Measurements from ENCODE around the gene MKRN2.
"Not testable (repeated sequence)": the region's sequence is repeated elsewhere in the genome, so short reads cannot be mapped to it uniquely, and the experiment has no call there.

MKRN2 gene

GRCh38 chr3:12556690-12557472 is at the start of gene MKRN2:
Gene MKRN2 (plus strand): TSS chr3:12557087. CDS start chr3:12557151, 64 bp downstream.
- in situ Hi-C loops (cut with MboI; ENCODE audit: low sequenced_read_pairs) = no loop called here

GRCh38 chr3:12507591-12508281 is 49.2 kb upstream of the MKRN2 start:
- in situ Hi-C loops (cut with MboI; ENCODE audit: low sequenced_read_pairs) = no loop called here

GRCh38 chr3:12508291-12508700 is 48.6 kb upstream of the MKRN2 start:
- in situ Hi-C loops (cut with MboI; ENCODE audit: low sequenced_read_pairs) = no loop called here

- in situ Hi-C loops (cut with MboI; ENCODE audit: low sequenced_read_pairs) = no loop called here
Measured at GRCh38 chr3:12509466-12509865, 47.4 kb upstream of the MKRN2 start.

- in situ Hi-C loops (cut with MboI; ENCODE audit: low sequenced_read_pairs) = no loop called here
Measured at GRCh38 chr3:12512534-12513118, 44.3 kb upstream of the MKRN2 start.

- in situ Hi-C loops (cut with MboI; ENCODE audit: low sequenced_read_pairs) = no loop called here
Measured at GRCh38 chr3:12513694-12514446, 43.0 kb upstream of the MKRN2 start.

- in situ Hi-C loops (cut with MboI; ENCODE audit: low sequenced_read_pairs) = no loop called here
Measured at GRCh38 chr3:12515631-12516030, 41.3 kb upstream of the MKRN2 start.

GRCh38 chr3:12516873-12517272 is 40.0 kb upstream of the MKRN2 start:
- in situ Hi-C loops (cut with MboI; ENCODE audit: low sequenced_read_pairs) = no loop called here

- in situ Hi-C loops (cut with MboI; ENCODE audit: low sequenced_read_pairs) = no loop called here
Measured at GRCh38 chr3:12518261-12519028, 38.4 kb upstream of the MKRN2 start.

- in situ Hi-C loops (cut with MboI; ENCODE audit: low sequenced_read_pairs) = no loop called here
Measured at GRCh38 chr3:12521010-12521409, 35.9 kb upstream of the MKRN2 start.

- in situ Hi-C loops (cut with MboI; ENCODE audit: low sequenced_read_pairs) = no loop called here
Measured at GRCh38 chr3:12522721-12523120, 34.2 kb upstream of the MKRN2 start.

GRCh38 chr3:12527757-12528143 is 29.1 kb upstream of the MKRN2 start:
- in situ Hi-C loops (cut with MboI; ENCODE audit: low sequenced_read_pairs) = no loop called here

- in situ Hi-C loops (cut with MboI; ENCODE audit: low sequenced_read_pairs) = no loop called here
Measured at GRCh38 chr3:12532182-12532581, 24.7 kb upstream of the MKRN2 start.

- in situ Hi-C loops (cut with MboI; ENCODE audit: low sequenced_read_pairs) = no loop called here
Measured at GRCh38 chr3:12536423-12536822, 20.5 kb upstream of the MKRN2 start.

- in situ Hi-C loops (cut with MboI; ENCODE audit: low sequenced_read_pairs) = no loop called here
Measured at GRCh38 chr3:12541625-12542024, 15.3 kb upstream of the MKRN2 start.

GRCh38 chr3:12543497-12543896 is 13.4 kb upstream of the MKRN2 start:
- in situ Hi-C loops (cut with MboI; ENCODE audit: low sequenced_read_pairs) = not testable (repeated sequence)

- in situ Hi-C loops (cut with MboI; ENCODE audit: low sequenced_read_pairs) = no loop called here
Measured at GRCh38 chr3:12544652-12545472, 12.0 kb upstream of the MKRN2 start.

- in situ Hi-C loops (cut with MboI; ENCODE audit: low sequenced_read_pairs) = no loop called here
Measured at GRCh38 chr3:12545473-12545791, 11.5 kb upstream of the MKRN2 start, which contains the start of gene MKRN2OS. Gene MKRN2OS (minus strand): TSS chr3:12545499. CDS start chr3:12545464, 35 bp downstream.

- in situ Hi-C loops (cut with MboI; ENCODE audit: low sequenced_read_pairs) = no loop called here
Measured at GRCh38 chr3:12549971-12550760, 6.7 kb upstream of the MKRN2 start.
